HepG2 (cell line): ENCODE results near the gene CCSER1. TPM values are rescaled to one million over a fixed set of nuclear protein-coding genes. Genes with fewer than 3 reads are reported as not detected.

Source experiments
- ATAC-seq: fragments of 200-7000 bp; cut with Tn5 transposase; 3 replicates; pipeline ENCODE4 v1.9.1; 2020; ENCODE audit warnings: mild to moderate bottlenecking, moderate library complexity
- BruUV-seq: library from RNA; stranded (reverse); fragments of 400-500 nt; replicated peaks from 2 replicates; lab custom pipeline; 2021; lab: Mats Ljungman, UMichigan
- CTCF ChIA-PET: fragments of 300-600 bp; formaldehyde crosslinking; extraction: SDS; loops from one replicate; lab custom pipeline; 2021; ENCODE audit warnings: low total read pairs, inconsistent platforms, low intra/inter-chr PET ratio; lab: Yijun Ruan, JAX
- POLR2A ChIA-PET: fragments of 350-600 bp; sonication (Branson Sonifier 250); formaldehyde crosslinking; loops from one replicate; lab custom pipeline; 2020; ENCODE audit warnings: antibody characterized with exemption, inconsistent platforms; lab: Yijun Ruan, JAX
- DNase-seq: peaks from one replicate; pipeline ENCODE4 v3.0.0-alpha.2; 2015; ENCODE audit warnings: low spot score
- FAIRE-seq: peaks from 3 replicates; lab custom pipeline; 2011; peaks lifted over from hg19 to GRCh38; lab: Jason Lieb, UNC
- H2AFZ ChIP-seq: one replicate; pipeline ENCODE4 v1.6.1; 2011; ENCODE audit warnings: low read length, inconsistent platforms
- H3K27ac ChIP-seq: fragments of 300-600 bp; 3 replicates; pipeline ENCODE4 v1.8.0; 2011; ENCODE audit warnings: mixed run types, mild to moderate bottlenecking, mixed read lengths, low read length, inconsistent platforms; ENCODE audit not compliant: insufficient read depth; ENCODE audit errors: extremely low read length
- H3K27me3 ChIP-seq, 2 experiments: fragments of 200-600 bp in 1 of 2; 2 replicates in 1 of 2; 3 replicates in 1 of 2; pipeline versions ENCODE4 v1.6.0 to v1.8.0; 2011; ENCODE audit warnings: low read length in 2 of 2, mild to moderate bottlenecking in 2 of 2, moderate library complexity in 2 of 2, inconsistent platforms in 1 of 2; ENCODE audit not compliant: insufficient read depth in 2 of 2, control insufficient read depth in 1 of 2
- H3K36me3 ChIP-seq, 2 experiments: fragments of 200-600 bp in 1 of 2; replicated peaks in 1 of 2; 2 replicates in 1 of 2; 3 replicates in 1 of 2; pipeline versions ENCODE4 v1.5.1 to v1.8.0; 2011; ENCODE audit warnings: low read length in 2 of 2, inconsistent platforms in 1 of 2; ENCODE audit not compliant: insufficient read depth in 2 of 2, control insufficient read depth in 1 of 2
- H3K4me1 ChIP-seq: 2 replicates; pipeline ENCODE4 v1.5.1; 2012; ENCODE audit warnings: low read length, inconsistent platforms; ENCODE audit not compliant: insufficient read depth
- H3K4me2 ChIP-seq: 2 replicates; pipeline ENCODE4 v1.6.0; 2011; ENCODE audit warnings: low read depth, low read length, inconsistent platforms
- H3K4me3 ChIP-seq, 3 experiments: fragments of 200-600 bp in 1 of 3; sonication (generic), shearing (Covaris generic) in 1 of 3; replicated peaks in 1 of 3; 2 replicates each; pipeline ENCODE4 v1.5.1; 2011 to 2016; ENCODE audit warnings: low read length in 3 of 3, inconsistent platforms in 2 of 3, low read depth in 2 of 3, mild to moderate bottlenecking in 2 of 3, control low read depth in 1 of 3, mixed read lengths in 1 of 3; ENCODE audit not compliant: insufficient read depth in 1 of 3
- H3K79me2 ChIP-seq: one replicate; pipeline ENCODE4 v1.6.1; 2011; ENCODE audit warnings: low read length, inconsistent platforms; ENCODE audit not compliant: insufficient read depth
- H3K9ac ChIP-seq: 2 replicates; pipeline ENCODE4 v1.6.0; 2011; ENCODE audit warnings: mild to moderate bottlenecking, low read depth, low read length, inconsistent platforms; ENCODE audit not compliant: insufficient read depth
- H3K9me3 ChIP-seq: 2 replicates; pipeline ENCODE4 v1.5.1; 2012; ENCODE audit warnings: mild to moderate bottlenecking, low read length
- H4K20me1 ChIP-seq: 2 replicates; pipeline ENCODE4 v1.6.0; 2011; ENCODE audit warnings: inconsistent platforms, mild to moderate bottlenecking, low read length, moderate library complexity; ENCODE audit not compliant: insufficient read depth
- AHR ChIP-seq: IDR thresholded peaks from 2 replicates; pipeline ENCODE4 v1.6.1; 2018; ENCODE audit warnings: missing genetic modification reagents, missing compliant biosample characterization
- CENPBD1 ChIP-seq: sonication (generic); formaldehyde crosslinking; IDR thresholded peaks from 2 replicates; pipeline ENCODE4 v1.8.0; 2022; ENCODE audit warnings: missing genetic modification reagents, low read depth, mild to moderate bottlenecking, borderline replicate concordance
- FOXA1 ChIP-seq, 2 experiments: fragments of 450-650 bp in 1 of 2; sonication (generic) in 1 of 2; formaldehyde crosslinking in 1 of 2; IDR thresholded peaks; 2 replicates each; pipeline versions ENCODE4 v1.4.0 to v1.6.1; 2016 to 2020; ENCODE audit warnings: missing genetic modification reagents in 1 of 2
- HDAC6 ChIP-seq: fragments of 200-600 bp; sonication (generic); IDR thresholded peaks from 2 replicates; pipeline ENCODE4 v1.7.0; 2017; ENCODE audit warnings: mild to moderate bottlenecking, antibody characterized with exemption, low read length, low read depth
- LRRFIP1 ChIP-seq: sonication (generic); formaldehyde crosslinking; conservative IDR thresholded peaks from 2 replicates; pipeline ENCODE4 v1.4.0; 2020; ENCODE audit warnings: missing genetic modification reagents
- MATR3 ChIP-seq: sonication (generic); formaldehyde crosslinking; IDR thresholded peaks from 2 replicates; pipeline ENCODE4 v1.4.0; 2020; ENCODE audit warnings: missing genetic modification reagents
- MBNL3 ChIP-seq: fragments of 250-450 bp; sonication (Bioruptor Pico); conservative IDR thresholded peaks from 2 replicates; pipeline ENCODE4 v1.8.0; 2022; ENCODE audit warnings: mild to moderate bottlenecking, inconsistent platforms
- MYPOP ChIP-seq: sonication (generic); formaldehyde crosslinking; IDR thresholded peaks from 2 replicates; pipeline ENCODE4 v1.8.1; 2023; ENCODE audit warnings: mild to moderate bottlenecking, moderate library complexity, missing genetic modification reagents
- PHF5A ChIP-seq: IDR thresholded peaks from one replicate; pipeline ENCODE4 v1.6.1; 2018; ENCODE audit warnings: low read depth, missing genetic modification reagents; ENCODE audit not compliant: unreplicated experiment
- TP53 ChIP-seq: sonication (generic); formaldehyde crosslinking; conservative IDR thresholded peaks from 2 replicates; pipeline ENCODE4 v1.4.0; 2020; ENCODE audit warnings: missing genetic modification reagents
- YEATS2 ChIP-seq: sonication (generic); formaldehyde crosslinking; IDR thresholded peaks from 2 replicates; pipeline ENCODE4 v1.4.0; 2020; ENCODE audit warnings: missing genetic modification reagents, borderline replicate concordance
- ZFX ChIP-seq: sonication (generic); formaldehyde crosslinking; IDR thresholded peaks from 2 replicates; pipeline ENCODE4 v1.4.0; 2020; ENCODE audit warnings: mild to moderate bottlenecking, low read depth, missing genetic modification reagents, moderate library complexity
- ZKSCAN8 ChIP-seq: IDR thresholded peaks from 2 replicates; pipeline ENCODE4 v1.6.1; 2016; ENCODE audit warnings: borderline replicate concordance, missing genetic modification reagents, missing compliant biosample characterization
- ZNF607 ChIP-seq: sonication (generic); formaldehyde crosslinking; IDR thresholded peaks from 2 replicates; pipeline ENCODE4 v1.5.1; 2020; ENCODE audit warnings: missing genetic modification reagents, mild to moderate bottlenecking, borderline replicate concordance
- ZNF674 ChIP-seq: sonication (generic); formaldehyde crosslinking; IDR thresholded peaks from 2 replicates; pipeline ENCODE4 v1.5.0; 2020; ENCODE audit warnings: low read depth, mild to moderate bottlenecking, missing genetic modification reagents
- ZNF879 ChIP-seq: sonication (generic); formaldehyde crosslinking; IDR thresholded peaks from 2 replicates; pipeline ENCODE4 v1.8.1; 2023; ENCODE audit warnings: missing genetic modification reagents
- WGBS: methylation state at CpG from one replicate; pipeline ENCODE4 v1.1.6; 2017; ENCODE audit warnings: low lambda C conversion rate; 5-methylcytosine and 5-hydroxymethylcytosine counted together
- in situ Hi-C: cut with HindIII; loops from 2 replicates; pipeline ENCODE4 v1.10.0; 2017; ENCODE audit warnings: low pct_unique_long_range_greater_than_20kb; ENCODE audit not compliant: extremely low pct_ligation_motif_present
- intact Hi-C: fragments of 100-400 bp; cut with micrococcal nuclease; formaldehyde crosslinking; loops from one replicate; pipeline ENCODE4 v1.10.0; 2022; ENCODE audit not compliant: unreplicated experiment
- polyA plus RNA-seq, 8 experiments: library from polyadenylated mRNA; depleted of rRNA in 3 of 8; stranded (reverse) in 7 of 8; unstranded in 1 of 8; fragments of >200 nt; fragmentation: Illumina TruSeq in 4 of 8; extraction: Trizol in 4 of 8; gene quantifications; 2 replicates each; pipeline versions ENCODE4 v1.2.1 to v1.2.3, GENCODE V29; 2011 to 2016; ENCODE audit warnings: low read depth in 4 of 8, missing spikeins in 1 of 8, mixed read lengths in 1 of 8; ENCODE audit not compliant: insufficient read depth in 1 of 8
- total RNA-seq, 5 experiments: library from RNA; depleted of rRNA; stranded (reverse); fragments of >200 nt; fragmentation: Illumina TruSeq; extraction: Trizol; gene quantifications; 2 replicates each; pipeline ENCODE4 v1.2.3, GENCODE V29; 2016; ENCODE audit warnings: low read depth in 1 of 5

The CCSER1 gene
- total and polyA plus RNA-seq, 2 of the 13 experiments (the other 11 are each of a cell fraction or from before 2014, with no cell fraction given) = not detected

- FAIRE-seq (no peak), DNase-seq (no peak), ATAC-seq (no peak)
- in situ Hi-C loops = no loop called here
- intact Hi-C loops = no loop called here
- no peak for TF ChIP-seq LRRFIP1
- no peak for TF ChIP-seq CENPBD1 (CRISPR knock-in tag)
- Histone ChIP-seq H3K4me3 (no peak overlapping the region), H3K27me3 (no peaks in the 10 kb centered on the region), H3K4me1 (no peaks in the 10 kb centered on the region), H3K9me3 (no peaks in the 10 kb centered on the region), H3K79me2 (no peaks in the 10 kb centered on the region), H2AFZ (no peak overlapping the region), H3K4me2 (no peak overlapping the region), H3K9ac (no peak overlapping the region), H3K27ac (no peak overlapping the region), H4K20me1 (no peaks in the 10 kb centered on the region; the same call in 1 of the 2 replicates), H3K36me3 (no peaks in the 10 kb centered on the region)
- ChIA-PET POLR2A (no interaction called here), CTCF (no interaction called here)
- 0% methylated on average over 3 of the region's 3 CpGs for WGBS
- BruUV-seq = no TSS peak
Observed at GRCh38 chr4:90099812-90100211, 27.4 kb upstream of the CCSER1 start.

- Histone ChIP-seq H3K4me3 (no peak overlapping the region), H4K20me1 (no peaks in the 10 kb centered on the region), H3K4me2 (no peak overlapping the region), H3K36me3 (no peaks in the 10 kb centered on the region), H3K27me3 (no peaks in the 10 kb centered on the region), H3K4me1 (no peaks in the 10 kb centered on the region), H3K9ac (no peak overlapping the region), H2AFZ (no peak overlapping the region), H3K27ac (no peak overlapping the region), H3K79me2 (no peaks in the 10 kb centered on the region), H3K9me3 (no peaks in the 10 kb centered on the region)
- ATAC-seq (no peak), DNase-seq (no peak), FAIRE-seq (no peak)
- CTCF ChIA-PET = no interaction called here
- WGBS = 5% methylated on average over 3 of the region's 3 CpGs
- intact Hi-C loops = no loop called here
- in situ Hi-C loops = no loop called here
- no TSS peak for BruUV-seq
- POLR2A ChIA-PET = no interaction called here
- TF ChIP-seq ZNF879 (CRISPR knock-in tag) (no peak), MYPOP (CRISPR knock-in tag) (no peak), MBNL3 (CRISPR knock-in tag) (no peak), MATR3 (CRISPR knock-in tag) (no peak), HDAC6 (no peak), AHR (CRISPR knock-in tag) (no peak), YEATS2 (CRISPR knock-in tag) (no peak), PHF5A (CRISPR knock-in tag) (no peak), ZFX (no peak), ZNF674 (no peak), FOXA1 (IDR thresholded peaks at IDR 0.05) (no peak), FOXA1 (CRISPR knock-in tag; IDR thresholded peaks at IDR 0.05) (no peak), ZNF607 (no peak), TP53 (CRISPR knock-in tag) (no peak), ZKSCAN8 (no peak)
Observed at GRCh38 chr4:90103991-90104390, 23.2 kb upstream of the CCSER1 start.
